HG02678 (cell line): Measurements from ENCODE around the gene LRMDA.

Experiments used
- ATAC-seq: cut with Tn5 transposase; IDR thresholded peaks from one replicate; pipeline ENCODE4 v1.9.1; 2021; ENCODE audit warnings: mild to moderate bottlenecking, moderate library complexity; ENCODE audit not compliant: unreplicated experiment

The LRMDA gene

DNA sequence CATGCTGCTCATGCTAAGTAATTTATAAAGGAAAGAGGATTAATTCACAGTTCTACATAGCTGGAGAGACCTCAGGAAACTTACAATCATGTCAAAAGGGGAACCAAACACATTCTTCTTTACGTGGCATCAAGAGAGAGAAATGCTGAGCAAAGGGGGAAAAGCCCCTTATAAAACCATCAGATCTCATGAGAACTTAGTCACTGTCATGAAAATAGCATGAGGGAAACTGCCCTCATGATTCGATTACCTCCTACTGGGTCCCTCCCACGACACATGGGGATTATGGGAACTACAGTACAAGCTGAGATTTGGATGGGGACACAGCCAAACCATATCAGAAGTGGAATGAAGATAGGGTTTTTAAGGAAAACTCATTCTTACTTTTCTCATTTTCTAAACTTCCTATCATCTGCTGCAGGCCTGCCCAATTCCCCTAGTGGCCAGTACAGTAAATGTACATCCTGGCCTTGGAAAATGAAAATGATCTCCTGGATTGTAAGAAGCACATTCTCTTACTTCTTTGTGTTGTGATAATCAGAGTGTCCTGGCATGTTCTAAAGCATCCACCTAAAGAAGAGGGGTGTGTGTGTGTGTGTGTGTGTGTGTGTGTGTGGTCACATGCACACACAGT, 421.5 kb downstream of the LRMDA start:
- no peak for ATAC-seq

DNA sequence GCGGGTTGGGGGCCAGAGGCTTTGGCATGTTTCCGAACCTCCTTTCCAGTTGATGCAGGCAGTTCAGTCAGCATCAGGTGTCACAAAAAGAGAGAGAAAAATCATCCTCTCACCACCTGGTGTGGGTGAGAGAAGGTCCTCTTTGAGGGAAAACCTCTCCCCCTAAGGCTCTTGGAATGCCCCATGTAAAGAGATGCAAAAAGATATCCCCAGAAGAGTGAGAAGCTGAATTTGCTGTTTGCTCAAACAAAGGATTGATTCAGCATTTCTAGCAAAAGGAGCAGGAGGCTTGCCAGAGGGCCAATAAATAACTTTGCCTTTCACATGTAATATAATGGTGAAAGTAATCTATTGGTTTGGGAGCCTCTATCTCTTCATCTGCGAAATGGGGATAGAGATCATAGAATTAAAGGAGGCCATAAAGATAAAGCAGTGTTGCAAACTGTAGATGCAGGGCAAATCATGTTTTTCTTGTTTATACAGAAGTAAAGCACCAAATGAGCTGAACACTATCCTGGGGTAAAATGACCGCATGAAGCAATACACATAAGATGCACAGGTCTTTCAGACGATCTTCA, 425.9 kb downstream of the LRMDA start:
- no peak for ATAC-seq

DNA sequence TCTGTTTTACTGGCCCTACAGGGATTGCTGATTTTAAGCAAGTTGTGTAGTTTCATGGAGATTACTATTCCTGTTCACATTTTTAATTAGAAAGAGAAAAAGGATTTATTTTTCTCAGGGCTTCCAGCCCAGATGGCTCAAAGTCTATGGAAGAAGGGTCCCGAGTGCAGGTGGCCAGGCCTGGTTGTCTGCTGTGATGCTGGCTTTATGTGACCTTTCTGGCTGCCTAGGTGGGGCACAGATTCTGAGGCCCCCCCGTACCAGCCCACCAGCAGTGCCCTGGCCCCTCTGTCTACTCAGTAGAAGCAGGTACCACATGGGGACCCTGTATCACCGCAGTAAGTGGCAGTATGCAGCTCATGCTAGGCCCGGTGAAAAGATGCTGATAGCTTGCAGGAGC, 426.5 kb downstream of the LRMDA start:
- ATAC-seq, result no peak

DNA sequence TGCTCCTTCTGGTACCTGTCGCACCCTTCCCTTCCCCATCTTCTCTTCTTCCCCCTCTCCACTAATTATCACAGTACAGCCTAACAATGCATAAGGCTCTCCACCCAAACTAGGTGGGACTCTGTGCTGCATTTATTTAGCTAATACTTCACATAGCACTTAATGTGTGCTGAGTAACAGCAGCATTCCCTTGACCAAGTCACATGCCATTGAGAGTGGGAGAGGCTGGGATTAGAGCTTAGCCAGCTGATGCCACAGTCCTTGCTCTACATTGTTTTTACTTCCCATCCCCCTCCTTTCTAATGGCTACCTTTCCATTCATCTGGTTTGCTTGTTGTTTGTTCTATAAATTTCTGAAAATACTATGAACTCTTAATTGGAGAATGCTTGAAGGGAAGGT, 426.9 kb downstream of the LRMDA start:
- no peak for ATAC-seq

DNA sequence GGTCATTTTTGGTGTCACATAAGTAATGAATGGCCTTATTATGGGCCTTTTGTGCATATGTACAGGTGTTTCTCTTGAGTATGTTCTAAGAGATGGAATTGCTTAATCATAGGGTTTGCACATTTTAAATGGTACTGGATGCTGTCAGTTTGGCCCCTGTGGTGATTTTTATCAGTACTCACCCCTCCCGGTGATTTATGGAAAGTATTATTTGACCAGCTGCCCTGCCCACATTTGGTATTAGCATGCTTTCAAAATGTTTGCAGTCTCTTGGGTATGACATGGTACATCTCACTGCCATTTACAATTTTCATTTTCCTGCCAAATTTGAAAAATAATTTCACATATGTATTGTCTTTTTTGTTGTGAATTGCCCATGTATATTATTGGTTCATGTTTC, 427.7 kb downstream of the LRMDA start:
- no peak for ATAC-seq

DNA sequence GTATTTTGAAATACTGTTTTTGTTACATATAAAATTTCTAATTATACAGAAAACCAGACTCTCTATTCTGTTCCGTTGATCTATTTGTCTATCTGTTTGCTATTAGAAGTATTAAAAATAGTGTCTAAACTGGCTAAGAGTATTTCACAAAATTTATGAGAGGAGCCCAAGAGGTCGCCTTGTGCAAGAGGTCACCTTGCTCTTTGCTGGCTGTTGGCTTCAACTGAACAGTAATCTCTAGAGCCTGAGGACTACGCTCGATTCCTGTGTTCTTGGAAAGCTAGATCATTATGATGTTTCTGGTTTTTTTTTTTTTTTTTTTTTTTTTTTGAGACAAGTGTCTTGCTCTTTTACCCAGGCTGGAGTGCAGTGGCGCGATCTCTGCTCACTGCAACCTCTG, 428.6 kb downstream of the LRMDA start:
- ATAC-seq, result no peak

DNA sequence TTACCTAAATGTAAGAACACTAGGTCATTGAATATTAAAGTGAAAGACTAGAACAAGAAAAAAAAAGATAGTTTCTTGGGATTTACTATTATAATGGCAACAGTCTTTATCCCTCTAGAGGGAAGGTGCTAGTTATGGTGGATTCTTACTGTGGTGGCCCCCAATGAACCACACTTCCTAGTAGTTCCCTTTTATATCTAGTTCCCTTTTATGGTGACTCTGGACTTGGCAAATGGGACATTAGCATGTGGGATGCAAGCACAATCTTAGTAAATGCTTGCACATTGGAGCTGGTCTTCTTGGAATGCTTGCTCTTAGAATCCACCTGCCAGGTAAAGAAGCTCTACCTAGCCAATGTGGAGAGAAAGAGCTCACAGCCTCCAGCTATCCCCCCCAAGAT, 430.2 kb downstream of the LRMDA start:
- ATAC-seq, result no peak

DNA sequence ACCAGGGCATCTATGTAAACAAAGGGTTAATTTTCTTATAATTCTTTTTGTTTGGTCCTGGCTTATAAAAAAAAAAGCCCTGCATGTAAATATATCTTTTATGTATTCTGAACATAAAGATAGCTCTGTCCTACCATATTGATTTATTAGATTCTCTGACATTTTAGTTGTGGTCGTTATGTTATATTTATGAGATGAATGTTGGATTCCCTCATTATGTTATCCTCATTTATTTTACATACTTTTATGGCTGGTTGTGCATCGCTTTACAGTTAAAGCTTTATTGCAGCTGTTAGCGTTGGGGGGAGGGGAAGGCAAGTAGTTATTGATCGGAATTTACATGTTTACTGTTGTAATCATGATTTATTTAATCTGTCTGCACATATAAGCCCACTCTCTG, 431.5 kb downstream of the LRMDA start:
- no peak for ATAC-seq

DNA sequence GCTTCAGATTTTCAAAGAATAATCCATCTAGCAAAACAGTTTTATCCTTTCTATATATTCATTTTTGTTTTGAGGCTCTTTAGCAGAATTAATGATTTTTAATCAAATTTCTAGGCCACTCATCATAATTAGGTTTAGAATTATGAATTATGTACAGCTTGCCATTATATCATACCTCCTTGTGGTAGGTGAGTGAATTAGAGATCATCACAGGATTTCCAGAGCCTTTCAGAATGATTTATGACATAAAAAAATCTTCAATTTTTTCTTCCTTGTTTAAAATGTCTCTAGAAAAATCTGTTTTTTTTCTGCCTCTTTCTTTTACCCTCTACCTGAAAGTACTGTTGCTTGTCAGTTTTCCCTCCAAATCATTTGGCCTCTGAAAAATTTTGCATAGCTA, 433.3 kb downstream of the LRMDA start:
- ATAC-seq, result no peak

DNA sequence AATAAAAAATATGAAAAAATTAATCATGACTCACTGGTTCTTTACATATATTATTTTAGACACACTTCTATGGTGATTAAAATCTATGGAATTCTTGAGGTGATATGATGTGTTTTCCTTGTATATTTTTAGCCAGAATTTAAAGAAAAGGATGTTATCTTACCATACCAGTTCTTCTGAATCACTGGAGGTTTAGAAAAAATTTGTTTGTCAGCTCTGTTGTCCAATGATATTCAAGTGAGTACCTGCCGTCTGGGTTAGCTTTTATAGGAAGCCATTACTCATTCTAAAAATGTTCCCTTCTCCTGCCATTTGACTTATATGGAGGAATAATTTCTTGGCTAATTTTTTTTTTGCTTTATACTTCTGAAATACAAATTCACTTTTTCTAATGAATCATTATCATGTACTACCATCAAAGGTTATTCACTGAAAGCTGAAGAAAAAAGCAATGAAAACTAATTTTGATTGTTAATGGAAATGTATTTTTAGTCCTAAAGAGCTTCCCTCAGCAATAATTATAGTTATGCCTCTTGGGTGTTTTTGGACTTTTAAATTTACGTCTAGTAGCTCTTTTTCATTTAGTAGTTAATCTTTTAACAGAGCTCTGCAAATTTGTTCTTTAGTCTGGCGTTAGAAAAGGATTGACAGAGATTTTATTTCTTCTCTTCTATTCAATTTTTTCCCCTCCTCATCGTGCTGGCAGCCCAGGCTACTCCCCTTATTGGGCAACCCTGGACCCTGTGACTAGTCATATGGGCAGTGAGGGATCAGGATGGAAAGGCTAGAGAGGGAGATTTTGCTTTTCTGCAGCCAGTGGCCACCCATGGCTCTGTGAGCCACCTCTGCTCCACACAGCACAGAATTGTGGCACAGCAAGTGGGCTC, 434.2 kb downstream of the LRMDA start:
- ATAC-seq, result no peak

DNA sequence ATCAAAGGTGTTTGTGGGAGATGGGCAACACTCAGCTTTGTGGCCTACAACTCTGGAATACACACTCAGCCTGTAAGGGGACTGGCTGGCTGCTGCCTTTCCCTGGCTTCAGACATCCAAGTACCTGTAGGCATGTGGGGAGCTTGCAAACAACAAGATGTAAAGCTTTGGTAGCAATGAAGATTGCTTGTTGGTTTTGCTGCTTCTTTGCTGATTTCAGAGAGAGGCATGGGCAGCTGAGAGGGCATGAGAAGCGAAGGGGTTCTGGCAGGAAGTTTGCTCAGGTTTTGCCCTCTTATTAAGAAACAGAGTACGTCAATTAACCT, 434.8 kb downstream of the LRMDA start:
- ATAC-seq, result no peak

DNA sequence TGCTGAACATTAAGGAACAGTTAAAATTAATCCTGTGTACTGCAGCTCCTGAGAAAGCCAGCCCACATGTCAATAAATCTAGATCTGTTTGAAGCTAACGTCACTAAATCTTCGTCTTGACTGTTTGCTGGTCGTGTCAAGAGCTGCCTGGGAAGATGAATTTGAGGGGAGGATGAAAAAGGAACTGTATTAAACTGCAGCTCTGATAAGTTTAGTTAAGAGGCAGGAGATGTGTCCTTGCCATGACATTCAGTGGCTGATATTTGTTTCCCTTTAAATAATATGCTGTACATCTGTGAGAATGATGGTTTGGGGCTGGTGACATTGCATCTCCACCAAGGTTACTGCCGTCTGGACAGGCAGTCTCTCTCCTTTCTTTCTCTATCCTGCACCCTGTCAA, 435.3 kb downstream of the LRMDA start:
- ATAC-seq, result no peak

DNA sequence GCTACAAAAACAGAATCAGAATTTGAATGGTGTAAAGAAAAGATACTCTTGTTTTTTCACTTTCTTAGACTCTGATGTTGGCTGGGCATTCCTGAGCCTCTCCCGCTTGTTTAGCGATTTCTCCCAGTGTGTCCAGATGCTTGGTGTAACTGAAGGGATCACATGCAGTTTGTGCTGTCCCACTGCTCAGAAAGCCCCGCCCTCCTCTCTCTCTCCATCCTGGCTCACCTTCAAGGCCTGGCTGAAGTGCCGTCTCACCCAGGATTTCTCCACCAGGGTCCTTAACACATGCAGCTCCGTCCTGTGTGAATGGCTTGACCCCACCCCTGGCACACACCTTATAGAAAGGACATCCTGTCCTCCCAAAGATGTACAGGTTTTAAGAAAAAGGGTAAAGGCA, 437.1 kb downstream of the LRMDA start:
- ATAC-seq, result no peak

DNA sequence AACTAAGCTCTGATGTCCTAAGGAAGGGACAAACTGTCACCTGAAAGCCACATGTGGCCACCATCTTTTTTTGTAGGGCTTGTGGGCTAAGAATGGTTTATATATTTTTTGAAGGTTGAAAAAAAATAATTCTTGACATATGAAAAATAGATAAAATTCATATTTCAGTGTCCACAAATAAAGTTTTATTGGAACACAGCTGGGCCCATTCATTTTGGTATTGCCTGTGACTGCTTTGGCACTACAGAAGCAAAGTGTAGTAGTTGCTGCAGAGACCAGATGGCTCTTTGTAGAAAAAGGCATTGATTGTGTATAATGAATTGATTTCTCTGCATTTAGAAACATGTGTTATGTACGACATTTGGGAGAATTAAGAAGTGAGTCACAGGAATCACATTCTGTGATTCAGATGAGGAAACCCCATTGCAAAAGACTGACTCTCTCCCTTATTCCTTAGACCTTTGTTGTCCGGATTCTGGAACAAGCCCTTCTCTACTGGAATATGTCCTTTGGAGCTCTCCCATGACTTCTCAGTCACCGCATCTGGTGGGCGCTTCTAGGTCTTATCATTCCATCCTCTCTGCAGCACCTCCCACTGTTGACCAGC, 438.7 kb downstream of the LRMDA start:
- no peak for ATAC-seq

DNA sequence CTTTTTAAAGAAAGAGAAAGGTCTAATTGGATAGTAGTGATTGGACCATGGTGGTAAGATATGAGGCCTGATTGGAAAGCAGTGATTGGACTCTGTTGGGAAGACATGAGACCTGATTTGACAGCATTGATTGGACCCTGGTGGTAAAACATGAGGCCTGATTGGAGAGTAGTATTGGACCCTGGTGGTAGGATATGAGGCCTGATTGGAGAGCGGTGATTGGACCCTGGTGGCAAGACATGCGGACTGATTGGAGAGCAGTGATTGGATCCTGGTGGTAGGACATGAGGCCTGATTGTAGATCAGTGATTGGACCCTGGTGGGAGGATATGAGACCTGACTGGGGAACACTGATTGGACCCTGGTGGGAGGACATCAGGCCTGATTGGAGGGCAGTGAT, 444.3 kb downstream of the LRMDA start:
- ATAC-seq, result no peak

DNA sequence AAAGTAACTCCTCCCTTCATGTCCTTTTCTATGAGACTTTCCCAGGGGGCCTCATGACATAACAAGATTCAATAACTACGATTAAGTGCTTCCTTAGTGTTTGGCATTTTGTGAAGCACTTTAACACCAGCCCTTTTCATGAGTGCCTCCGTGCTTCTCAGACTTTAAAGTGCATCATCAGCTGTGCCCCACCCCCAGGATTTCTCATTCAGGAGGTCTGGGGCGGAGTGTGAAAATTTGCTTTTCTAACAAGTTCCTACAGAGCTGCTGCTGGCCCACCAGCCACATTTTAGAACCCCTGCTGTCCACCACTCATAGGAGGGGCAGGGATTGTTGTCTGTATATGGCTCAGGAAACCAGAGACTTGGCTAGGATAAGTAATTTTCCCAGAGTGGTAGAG, 445.3 kb downstream of the LRMDA start:
- no peak for ATAC-seq

DNA sequence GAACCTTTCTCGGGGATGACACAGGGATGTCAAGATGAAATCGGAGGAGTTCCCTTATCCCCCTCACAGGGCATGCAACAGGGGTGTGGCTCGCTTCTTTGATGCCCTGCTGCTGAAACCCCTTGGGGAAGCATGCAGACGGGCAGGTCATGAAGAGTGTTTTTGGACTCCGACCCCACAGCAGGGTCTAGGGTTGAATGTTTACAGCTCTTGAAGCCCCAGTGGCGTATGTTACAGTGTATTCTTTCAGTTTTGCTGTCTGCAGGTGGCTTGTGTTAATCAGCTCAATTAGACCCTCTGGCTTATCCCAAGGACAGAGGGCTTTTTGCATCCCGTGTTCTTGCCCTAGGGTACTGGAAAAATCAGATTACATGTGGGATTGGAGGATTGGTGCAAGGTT, 446.5 kb downstream of the LRMDA start:
- ATAC-seq, result no peak

DNA sequence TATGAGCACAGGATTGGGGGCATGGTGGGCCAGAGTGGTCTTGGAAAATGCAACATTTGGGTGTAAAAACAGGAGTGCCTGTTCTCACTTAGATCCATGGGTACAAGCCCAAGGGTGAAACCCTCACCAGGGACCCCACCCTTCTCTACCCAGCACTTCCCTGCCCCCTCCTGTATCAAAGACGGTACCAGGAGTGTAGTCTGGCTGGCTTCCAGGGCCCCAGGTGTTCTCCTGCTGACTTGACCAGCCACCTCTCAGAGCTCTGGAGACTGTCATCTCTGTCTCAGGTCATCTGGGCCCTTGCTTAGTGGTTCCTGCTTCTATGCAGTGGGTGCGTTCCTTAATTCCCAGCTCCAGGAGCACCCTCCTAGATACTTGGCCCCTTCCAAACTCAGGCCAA, 447.2 kb downstream of the LRMDA start:
- ATAC-seq, result no peak

DNA sequence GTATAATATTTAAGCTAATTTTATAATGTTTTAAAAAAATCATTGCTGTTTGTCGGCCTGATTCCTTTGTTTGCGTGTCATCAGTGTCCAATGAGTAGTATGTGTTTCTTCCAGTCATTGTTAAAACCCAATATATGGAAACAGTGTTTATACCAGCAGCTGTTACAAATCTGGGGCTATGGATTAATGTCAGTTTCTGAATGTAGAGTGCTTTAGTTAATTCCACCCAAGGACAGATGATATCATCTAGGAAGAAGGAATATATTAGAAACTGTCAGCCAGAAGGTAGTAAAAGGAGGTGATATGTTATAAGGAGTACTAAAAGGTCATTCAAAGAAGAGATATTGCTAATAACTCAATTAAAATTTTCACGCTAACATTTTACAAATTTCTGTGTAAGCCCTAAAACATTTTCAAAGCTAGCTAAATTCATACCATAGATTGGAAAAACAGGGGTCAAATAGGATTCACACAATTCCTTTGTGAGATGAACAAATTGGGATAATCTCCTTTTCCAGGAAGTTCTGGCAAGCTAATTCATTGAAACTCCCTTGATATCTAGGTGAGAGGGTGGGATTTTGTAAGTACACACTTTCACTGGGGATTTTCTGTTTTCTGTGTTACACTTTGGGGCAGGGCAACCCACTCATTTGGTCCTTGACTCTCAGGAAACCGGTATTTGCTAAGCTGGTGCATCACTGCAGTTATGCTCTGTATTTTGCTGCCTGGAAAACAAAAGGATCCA, 448.8 kb downstream of the LRMDA start:
- no peak for ATAC-seq

DNA sequence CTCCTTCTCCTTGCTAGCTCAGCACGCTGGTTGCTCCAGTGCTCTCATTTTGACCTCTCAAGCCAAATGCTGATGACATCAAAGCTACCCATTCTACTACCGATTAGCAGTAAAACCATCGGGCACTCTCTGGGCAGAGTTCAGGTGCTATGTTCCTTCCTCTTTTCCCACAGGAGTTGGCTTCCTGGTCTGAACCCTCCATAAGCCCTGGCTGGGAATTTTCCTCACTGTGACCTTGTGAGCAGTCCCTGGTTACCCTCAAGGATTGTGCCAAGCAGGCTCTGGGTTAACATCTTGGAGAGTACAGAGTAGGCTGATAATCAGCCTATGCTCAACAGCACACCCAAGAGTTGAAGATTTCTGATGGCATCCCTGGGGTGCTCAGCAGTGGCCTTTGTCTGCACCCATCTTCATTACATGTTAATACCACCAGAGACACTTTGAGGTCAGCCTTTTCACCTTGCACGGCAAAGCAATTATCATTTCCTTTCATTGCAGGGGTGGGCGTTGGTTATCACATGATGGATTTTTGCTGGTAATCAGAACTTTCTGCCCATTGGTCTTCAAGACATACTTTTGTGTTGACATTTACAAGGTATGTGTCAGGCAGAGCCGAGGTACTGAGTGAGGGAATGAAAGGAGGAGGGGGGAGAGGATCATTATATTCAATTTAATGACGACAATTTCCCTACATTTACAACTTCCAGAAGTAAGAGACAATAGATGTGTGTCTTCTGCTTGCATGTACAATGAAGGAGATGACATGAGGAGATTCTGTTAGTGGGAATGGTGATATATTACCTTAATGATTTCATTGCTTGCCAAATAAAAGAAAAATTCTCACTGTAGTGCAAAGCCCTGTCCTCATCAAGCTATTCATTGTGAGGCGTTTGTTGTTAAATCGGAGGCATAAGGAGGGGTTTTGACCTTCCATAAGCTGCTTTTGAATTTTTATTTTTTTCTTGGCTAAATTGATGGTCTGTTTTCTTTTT, 452.0 kb downstream of the LRMDA start:
- no peak for ATAC-seq
